GM23248 (cell line): ENCODE data around the gene COQ8B.

ENCODE experiments used
- EZH2 ChIP-seq: fragments of 200-600 bp; sonication (generic); IDR thresholded peaks from 2 replicates; pipeline ENCODE4 v1.6.1; 2018; ENCODE audit warnings: antibody characterized with exemption, mild to moderate bottlenecking; ENCODE audit not compliant: insufficient read depth, poor library complexity, severe bottlenecking
- EZH2phosphoT487 ChIP-seq: fragments of 200-600 bp; sonication (generic); IDR thresholded peaks from 2 replicates; pipeline ENCODE4 v1.6.1; 2018; ENCODE audit warnings: antibody characterized with exemption, moderate library complexity, mild to moderate bottlenecking, low read depth; ENCODE audit not compliant: insufficient read depth

- TF ChIP-seq EZH2phosphoT487, result no peak
- TF ChIP-seq EZH2, result no peak
Measured at GRCh38 chr19:40701758-40702157, 14.9 kb downstream of the COQ8B start.
